GM12891 (cell line): ENCODE results near the gene ZNF789.
"Not testable (repeated sequence)": the region's sequence is repeated elsewhere in the genome, so short reads cannot be mapped to it uniquely, and the experiment has no call there.

Experiments
- PAX5 ChIP-seq: IDR thresholded peaks from 2 replicates; pipeline ENCODE4 v1.6.1; 2011; ENCODE audit warnings: low read length, moderate library complexity, mild to moderate bottlenecking; ENCODE audit not compliant: insufficient read depth, severe bottlenecking
- POLR2A ChIP-seq: IDR thresholded peaks from 2 replicates; pipeline ENCODE4 v1.6.1; 2011; ENCODE audit warnings: low read depth, low read length, control low read depth
- POLR2AphosphoS5 ChIP-seq: IDR thresholded peaks from 2 replicates; pipeline ENCODE4 v1.6.1; 2011; ENCODE audit warnings: low read depth, low read length, control low read depth
- TAF1 ChIP-seq: IDR thresholded peaks from 2 replicates; pipeline ENCODE4 v1.6.1; 2011; ENCODE audit warnings: low read depth, low read length, control low read depth

GRCh38 chr7:99431756-99432540 is 40.7 kb upstream of the ZNF789 start:
- TF ChIP-seq POLR2AphosphoS5, POLR2A, TAF1, PAX5: not testable (repeated sequence)
